ENCODE measurements around the gene P2RX7.

P2RX7 gene

DNA sequence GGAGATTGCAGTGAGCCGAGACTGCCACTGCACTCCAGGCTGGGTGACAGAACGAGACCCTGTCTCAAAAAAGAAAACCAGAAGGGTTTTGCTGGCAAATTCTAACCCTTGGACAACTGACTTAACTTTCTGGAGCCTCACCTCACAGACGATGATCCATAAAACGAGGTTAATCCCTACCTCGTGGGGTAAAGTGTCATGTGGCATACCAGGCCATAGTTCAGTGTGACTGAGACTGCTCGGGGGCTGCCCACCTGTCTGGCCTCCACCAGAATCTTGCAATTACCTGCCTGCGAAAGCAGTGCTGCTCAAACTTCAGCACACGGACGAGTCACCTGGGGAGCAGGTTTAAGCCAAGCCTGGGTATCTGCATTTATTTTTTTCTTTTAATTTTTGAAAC is 104.1 kb downstream of the P2RX7 start:
- DNase-seq: no peak

DNA sequence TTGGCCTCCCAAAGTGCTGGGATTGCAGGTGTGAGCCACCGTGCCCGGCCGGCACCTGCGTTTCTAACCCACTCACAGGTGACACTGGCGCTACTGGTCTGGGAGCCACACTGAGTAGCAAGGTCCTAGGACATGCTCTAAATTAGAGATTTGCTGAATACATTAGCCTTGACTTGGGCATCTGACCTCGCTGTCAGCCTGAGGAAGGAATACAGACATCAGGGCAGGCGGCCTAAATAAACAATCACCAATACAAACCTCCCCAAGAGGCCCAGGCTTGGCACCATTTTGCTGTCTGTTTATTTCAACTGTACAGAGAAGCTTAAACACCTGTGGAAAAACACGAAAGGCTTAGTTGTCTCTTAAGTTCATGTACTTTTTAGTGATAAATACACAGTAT is 104.7 kb downstream of the P2RX7 start:
- DNase-seq: no peak
